Fibroblast of lung (primary cell): ENCODE data around the gene MUC6.
A peak's percentile ranks its signal among the peaks of the same experiment; 100 is the strongest.

Experiments
- EZH2 ChIP-seq: IDR thresholded peaks from 2 replicates; pipeline ENCODE4 v1.5.1; 2012; ENCODE audit warnings: low read length, control low read depth, mild to moderate bottlenecking; ENCODE audit errors: missing control alignments
- TF ChIP-seq, protein P1 (sequence below), 2 donors: IDR thresholded peaks in 1 of 2; conservative IDR thresholded peaks in 1 of 2; 1 replicate in 1 of 2; 2 replicates in 1 of 2; pipeline ENCODE4 v1.5.1; 2011 to 2012; ENCODE audit warnings: low read length in 2 of 2, control low read depth in 1 of 2, inconsistent platforms in 1 of 2, low read depth in 1 of 2, mild to moderate bottlenecking in 1 of 2

DNA sequence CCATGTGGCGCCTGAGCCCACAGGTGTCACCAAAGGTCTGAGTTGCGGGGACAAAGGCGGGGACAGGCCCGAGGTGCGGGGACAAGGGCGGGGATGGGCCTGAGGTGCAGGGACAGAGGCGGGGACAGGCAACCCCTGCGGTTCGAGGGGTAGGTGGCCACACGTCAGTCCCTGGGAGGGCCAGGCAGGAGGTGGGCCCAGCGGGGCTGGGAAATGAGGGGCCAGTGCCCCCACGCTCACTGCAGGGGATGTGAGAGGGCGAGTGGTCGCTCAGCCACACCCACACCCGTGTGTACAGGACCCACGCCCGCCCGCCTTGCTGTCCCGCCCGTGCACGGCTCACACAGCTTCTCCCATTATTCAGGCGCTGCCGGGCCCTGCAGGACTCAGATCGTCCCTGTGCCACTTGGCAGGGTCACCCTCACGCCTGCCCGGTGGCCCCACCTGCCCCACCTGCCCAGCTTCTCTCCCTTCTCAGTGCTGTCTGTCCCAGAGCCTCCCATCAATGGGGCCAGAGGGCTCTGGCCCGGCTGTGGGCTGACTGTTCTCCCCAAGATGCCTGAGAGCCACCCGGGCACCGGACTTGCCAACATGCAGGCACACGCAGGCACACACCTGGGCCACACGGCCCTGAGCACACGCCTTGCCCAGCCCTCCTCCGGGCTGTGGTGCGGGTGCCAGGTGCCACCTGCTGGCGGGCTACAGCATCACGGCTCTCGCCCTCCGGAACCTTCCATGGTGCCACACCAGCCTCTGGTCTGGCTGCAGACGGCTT, 14.2 kb upstream of the MUC6 start:
- TF ChIP-seq, protein P1, sequence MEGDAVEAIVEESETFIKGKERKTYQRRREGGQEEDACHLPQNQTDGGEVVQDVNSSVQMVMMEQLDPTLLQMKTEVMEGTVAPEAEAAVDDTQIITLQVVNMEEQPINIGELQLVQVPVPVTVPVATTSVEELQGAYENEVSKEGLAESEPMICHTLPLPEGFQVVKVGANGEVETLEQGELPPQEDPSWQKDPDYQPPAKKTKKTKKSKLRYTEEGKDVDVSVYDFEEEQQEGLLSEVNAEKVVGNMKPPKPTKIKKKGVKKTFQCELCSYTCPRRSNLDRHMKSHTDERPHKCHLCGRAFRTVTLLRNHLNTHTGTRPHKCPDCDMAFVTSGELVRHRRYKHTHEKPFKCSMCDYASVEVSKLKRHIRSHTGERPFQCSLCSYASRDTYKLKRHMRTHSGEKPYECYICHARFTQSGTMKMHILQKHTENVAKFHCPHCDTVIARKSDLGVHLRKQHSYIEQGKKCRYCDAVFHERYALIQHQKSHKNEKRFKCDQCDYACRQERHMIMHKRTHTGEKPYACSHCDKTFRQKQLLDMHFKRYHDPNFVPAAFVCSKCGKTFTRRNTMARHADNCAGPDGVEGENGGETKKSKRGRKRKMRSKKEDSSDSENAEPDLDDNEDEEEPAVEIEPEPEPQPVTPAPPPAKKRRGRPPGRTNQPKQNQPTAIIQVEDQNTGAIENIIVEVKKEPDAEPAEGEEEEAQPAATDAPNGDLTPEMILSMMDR (conservative IDR thresholded peaks at IDR 0.05 in 1 of 2, IDR thresholded peaks at IDR 0.05 in 1 of 2; ENCODE audit: low read depth in 1 of 2, low read length in 2 of 2) = peak; percentile 66 to 84
- TF ChIP-seq EZH2 = no peak
